Trophoblast cell (in vitro differentiated cells and primary cell): ENCODE measurements around the gene SEZ6L2.
"Not testable (repeated sequence)": the region's sequence is repeated elsewhere in the genome, so short reads cannot be mapped to it uniquely, and the experiment has no call there.

ENCODE experiments used
- DNase-seq, 2 donors: peaks; one replicate each; pipeline ENCODE4 v3.0.0-alpha.2; 2016
- H2AFZ ChIP-seq: 2 replicates; pipeline ENCODE4 v1.6.1; 2013; ENCODE audit warnings: low read length, moderate library complexity, mild to moderate bottlenecking; ENCODE audit not compliant: insufficient read depth, poor library complexity
- H2AK5ac ChIP-seq: 2 replicates; pipeline ENCODE4 v1.6.1; 2013; ENCODE audit warnings: mild to moderate bottlenecking, low read length
- H2BK120ac ChIP-seq: 2 replicates; pipeline ENCODE4 v1.6.1; 2013; ENCODE audit warnings: low read length, mild to moderate bottlenecking, moderate library complexity; ENCODE audit not compliant: insufficient read depth, poor library complexity
- H2BK12ac ChIP-seq: 2 replicates; pipeline ENCODE4 v1.6.1; 2013; ENCODE audit warnings: mild to moderate bottlenecking, low read length, moderate library complexity
- H2BK5ac ChIP-seq: 2 replicates; pipeline ENCODE4 v1.6.1; 2013; ENCODE audit warnings: low read length, low read depth, moderate library complexity, mild to moderate bottlenecking; ENCODE audit not compliant: poor library complexity
- H3K14ac ChIP-seq: 2 replicates; pipeline ENCODE4 v1.6.1; 2013; ENCODE audit warnings: mild to moderate bottlenecking, low read length
- H3K18ac ChIP-seq: 2 replicates; pipeline ENCODE4 v1.6.1; 2013; ENCODE audit warnings: mild to moderate bottlenecking, low read length
- H3K23ac ChIP-seq: 2 replicates; pipeline ENCODE4 v1.6.1; 2013; ENCODE audit warnings: low read length
- H3K27ac ChIP-seq: 2 replicates; pipeline ENCODE4 v1.5.1; 2013; ENCODE audit warnings: low read depth, mild to moderate bottlenecking, inconsistent platforms, low read length, moderate library complexity
- H3K27me3 ChIP-seq: 2 replicates; pipeline ENCODE4 v1.6.1; 2013; ENCODE audit warnings: inconsistent platforms, mild to moderate bottlenecking, low read length, moderate library complexity; ENCODE audit not compliant: insufficient read depth
- H3K36me3 ChIP-seq, 2 experiments: 1 replicate in 1 of 2; 2 replicates in 1 of 2; pipeline ENCODE4 v1.6.1; 2013; ENCODE audit warnings: low read length in 2 of 2, mild to moderate bottlenecking in 2 of 2, moderate library complexity in 1 of 2; ENCODE audit not compliant: insufficient read depth in 2 of 2, control insufficient read depth in 1 of 2
- H3K4ac ChIP-seq: 2 replicates; pipeline ENCODE4 v1.6.1; 2013; ENCODE audit warnings: low read depth, mild to moderate bottlenecking, low read length, moderate library complexity
- H3K4me1 ChIP-seq, 2 experiments: 1 replicate in 1 of 2; 2 replicates in 1 of 2; pipeline ENCODE4 v1.6.1; 2013; ENCODE audit warnings: low read length in 2 of 2, mild to moderate bottlenecking in 2 of 2, moderate library complexity in 1 of 2; ENCODE audit not compliant: insufficient read depth in 2 of 2, control insufficient read depth in 1 of 2
- H3K4me2 ChIP-seq: 2 replicates; pipeline ENCODE4 v1.6.1; 2013; ENCODE audit warnings: inconsistent platforms, mild to moderate bottlenecking, low read length, moderate library complexity
- H3K4me3 ChIP-seq: 2 replicates; pipeline ENCODE4 v1.5.1; 2013; ENCODE audit warnings: mild to moderate bottlenecking, low read depth, low read length, inconsistent platforms
- H3K79me1 ChIP-seq: one replicate; pipeline ENCODE4 v1.6.1; 2013; ENCODE audit warnings: low read length
- H3K79me2 ChIP-seq: 2 replicates; pipeline ENCODE4 v1.6.1; 2013; ENCODE audit warnings: low read length, mild to moderate bottlenecking; ENCODE audit not compliant: control insufficient read depth, insufficient read depth, poor library complexity
- H3K9ac ChIP-seq: 2 replicates; pipeline ENCODE4 v1.6.1; 2013; ENCODE audit warnings: mild to moderate bottlenecking, low read length
- H3K9me3 ChIP-seq: 2 replicates; pipeline ENCODE4 v1.6.1; 2013; ENCODE audit warnings: low read depth, mild to moderate bottlenecking, control low read depth, inconsistent platforms, low read length; ENCODE audit not compliant: insufficient read depth
- H4K12ac ChIP-seq: 2 replicates; pipeline ENCODE4 v1.6.1; 2013; ENCODE audit warnings: low read depth, mild to moderate bottlenecking, low read length, moderate library complexity
- H4K8ac ChIP-seq: 2 replicates; pipeline ENCODE4 v1.6.1; 2013; ENCODE audit warnings: low read depth, mild to moderate bottlenecking, low read length, moderate library complexity
- H4K91ac ChIP-seq: one replicate; pipeline ENCODE4 v1.6.1; 2013; ENCODE audit warnings: low read depth, mild to moderate bottlenecking, low read length, moderate library complexity
- WGBS: extraction: QIAGEN DNeasy Blood & Tissue Kit; methylation state at CpG from one replicate; pipeline ENCODE4 v1.1.7; 2013; ENCODE audit warnings: missing lambda C conversion rate; ENCODE audit not compliant: insufficient read length, insufficient coverage; ENCODE audit errors: extremely low coverage; 5-methylcytosine and 5-hydroxymethylcytosine counted together

SEZ6L2 gene

GRCh38 chr16:29835926-29836325 is 63.4 kb downstream of the SEZ6L2 start:
- no peak overlapping the region for H2AK5ac ChIP-seq
- no peak overlapping the region for H2AFZ ChIP-seq
- no peak overlapping the region for H3K23ac ChIP-seq
- no peaks in the 10 kb centered on the region for H3K27me3 ChIP-seq
- H3K9ac ChIP-seq: no peak overlapping the region
- H2BK120ac ChIP-seq: no peak overlapping the region
- no peak overlapping the region for H3K27ac ChIP-seq
- peaks cover 2 to 6% of the 10 kb centered on the region in 2 experiments for H3K36me3 ChIP-seq
- no CpG with 5 or more reads among the region's 7 CpGs for WGBS
- H4K8ac ChIP-seq: no peak overlapping the region
- peak; percentile 22 to 48 for DNase-seq
- no peak overlapping the region for H4K91ac ChIP-seq
- no peak overlapping the region for H3K4me3 ChIP-seq
- H3K79me2 ChIP-seq: no peaks in the 10 kb centered on the region
- no peak overlapping the region for H3K4ac ChIP-seq
- no peak overlapping the region for H3K18ac ChIP-seq
- no peak overlapping the region for H3K14ac ChIP-seq
- no peak overlapping the region for H3K4me2 ChIP-seq
- H3K79me1 ChIP-seq: no peaks in the 10 kb centered on the region
- H4K12ac ChIP-seq: no peak overlapping the region
- no peaks in the 10 kb centered on the region for H3K4me1 ChIP-seq
- H3K9me3 ChIP-seq: no peaks in the 10 kb centered on the region
- no peak overlapping the region for H2BK5ac ChIP-seq
- no peak overlapping the region for H2BK12ac ChIP-seq

DNA sequence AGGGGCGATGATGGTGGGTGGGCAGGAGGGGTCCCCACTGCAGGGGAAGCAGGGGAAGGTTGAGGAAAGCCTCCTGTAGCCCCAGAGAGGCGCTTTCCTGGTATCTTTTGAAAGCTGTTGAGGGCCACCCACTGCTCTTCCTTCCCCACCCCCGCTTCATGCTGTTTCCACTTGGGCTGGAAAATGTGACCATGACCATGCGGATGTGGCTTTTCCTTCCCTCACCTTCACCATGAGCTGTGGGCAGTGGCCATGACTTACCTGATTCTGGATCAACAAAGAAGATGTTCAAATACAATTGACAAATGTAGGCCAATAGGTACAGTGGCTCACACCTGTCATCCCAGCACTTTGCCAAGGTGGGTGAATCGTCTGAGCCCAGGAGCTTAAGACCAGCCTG is 65.3 kb downstream of the SEZ6L2 start:
- H3K27ac ChIP-seq: no peak overlapping the region
- no peak overlapping the region for H2AK5ac ChIP-seq
- no peak overlapping the region for H4K8ac ChIP-seq
- H3K79me1 ChIP-seq: no peaks in the 10 kb centered on the region
- DNase-seq: no peak
- H3K4me3 ChIP-seq: no peak overlapping the region
- WGBS: no CpG with 5 or more reads among the region's 5 CpGs
- no peak overlapping the region for H3K14ac ChIP-seq
- no peak overlapping the region for H3K4ac ChIP-seq
- no peaks in the 10 kb centered on the region for H3K79me2 ChIP-seq
- no peak overlapping the region for H3K23ac ChIP-seq
- no peak overlapping the region for H4K91ac ChIP-seq
- no peaks in the 10 kb centered on the region for H3K9me3 ChIP-seq
- no peak overlapping the region for H2BK5ac ChIP-seq
- no peak overlapping the region for H2BK12ac ChIP-seq
- H3K18ac ChIP-seq: no peak overlapping the region
- no peaks in the 10 kb centered on the region for H3K27me3 ChIP-seq
- H2AFZ ChIP-seq: no peak overlapping the region
- no peaks in the 10 kb centered on the region for H3K4me1 ChIP-seq
- H3K36me3 ChIP-seq: peaks cover 2 to 6% of the 10 kb centered on the region in 2 experiments
- no peak overlapping the region for H2BK120ac ChIP-seq
- no peak overlapping the region for H4K12ac ChIP-seq
- no peak overlapping the region for H3K4me2 ChIP-seq
- no peak overlapping the region for H3K9ac ChIP-seq

DNA sequence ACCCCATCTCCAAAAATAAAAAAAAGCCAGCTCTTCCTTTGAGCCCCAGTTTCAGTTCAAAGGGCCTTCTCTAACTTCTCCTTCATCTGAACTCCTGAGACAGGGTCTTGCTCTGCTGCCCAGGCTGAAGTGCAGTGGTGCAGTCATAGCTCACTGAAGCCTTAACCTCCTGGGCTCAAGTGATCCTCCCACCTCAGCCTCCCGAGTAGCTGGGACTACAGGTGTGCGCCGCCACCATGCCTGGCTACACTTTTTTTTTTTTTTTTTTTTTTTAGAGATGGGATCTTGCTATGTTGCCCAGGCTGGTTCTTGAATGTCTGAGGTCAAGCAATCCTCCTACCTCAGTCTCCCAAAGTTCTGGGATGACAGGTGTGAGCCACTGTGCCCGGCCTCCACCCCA is 66.1 kb downstream of the SEZ6L2 start:
- H3K4me2 ChIP-seq, H3K36me3 ChIP-seq, H3K4me1 ChIP-seq, H3K14ac ChIP-seq, H2BK12ac ChIP-seq, H3K27me3 ChIP-seq, H3K79me1 ChIP-seq, H3K23ac ChIP-seq, H3K4ac ChIP-seq, H2BK120ac ChIP-seq, H4K91ac ChIP-seq, H4K12ac ChIP-seq, H3K9ac ChIP-seq, H2AK5ac ChIP-seq, DNase-seq, H3K9me3 ChIP-seq, H4K8ac ChIP-seq, H3K27ac ChIP-seq, H2BK5ac ChIP-seq, H3K4me3 ChIP-seq, H3K79me2 ChIP-seq, H3K18ac ChIP-seq, H2AFZ ChIP-seq: not testable (repeated sequence)
- no CpG with 5 or more reads among the region's 4 CpGs for WGBS

DNA sequence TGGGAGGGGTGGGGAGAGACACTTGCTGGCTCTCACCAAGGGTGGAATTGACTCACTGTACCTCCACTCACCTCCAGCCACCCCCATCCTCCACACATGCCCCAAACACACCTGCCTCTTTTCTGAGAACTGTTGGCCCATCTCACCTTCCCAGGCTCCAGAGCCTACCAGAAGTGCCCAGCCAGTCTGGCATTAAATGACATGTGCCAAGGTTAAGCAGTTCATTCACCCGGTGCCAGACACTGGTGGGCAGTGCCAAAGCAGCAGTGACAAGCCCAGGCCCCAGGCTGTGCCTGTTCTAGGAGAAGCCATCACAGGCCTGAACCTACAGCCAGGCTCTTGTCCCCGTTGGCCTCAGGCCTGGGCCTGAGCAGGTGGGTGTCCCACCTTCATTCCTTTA is 67.9 kb downstream of the SEZ6L2 start:
- WGBS: no CpG with 5 or more reads among the region's 2 CpGs
- H3K9me3 ChIP-seq: no peaks in the 10 kb centered on the region
- no peak overlapping the region for H3K18ac ChIP-seq
- H2AFZ ChIP-seq: no peak overlapping the region
- H3K9ac ChIP-seq: no peak overlapping the region
- no peaks in the 10 kb centered on the region for H3K79me1 ChIP-seq
- no peak overlapping the region for H3K27ac ChIP-seq
- H3K14ac ChIP-seq: no peak overlapping the region
- H3K23ac ChIP-seq: no peak overlapping the region
- H3K4me3 ChIP-seq: no peak overlapping the region
- H2BK5ac ChIP-seq: no peak overlapping the region
- no peak overlapping the region for H4K12ac ChIP-seq
- no peak overlapping the region for H2AK5ac ChIP-seq
- no peak overlapping the region for H4K8ac ChIP-seq
- no peak overlapping the region for H3K4me2 ChIP-seq
- DNase-seq: no peak
- no peak overlapping the region for H2BK12ac ChIP-seq
- H3K27me3 ChIP-seq: no peaks in the 10 kb centered on the region
- H3K36me3 ChIP-seq: peaks cover 2 to 3% of the 10 kb centered on the region in 2 experiments
- no peaks in the 10 kb centered on the region for H3K4me1 ChIP-seq
- no peak overlapping the region for H2BK120ac ChIP-seq
- H4K91ac ChIP-seq: no peak overlapping the region
- H3K79me2 ChIP-seq: no peaks in the 10 kb centered on the region
- H3K4ac ChIP-seq: no peak overlapping the region
